Upper lobe of left lung (tissue), 6 donors: ENCODE results near the gene CTSE. TPM values are rescaled to one million over a fixed set of nuclear protein-coding genes. Genes with fewer than 3 reads are reported as not detected.

Experiments
- ATAC-seq, 2 donors: fragments of 200-7000 bp; cut with Tn5 transposase; one replicate each; pipeline ENCODE4 v1.9.1; 2022; ENCODE audit warnings: mild to moderate bottlenecking in 2 of 2, moderate library complexity in 2 of 2; ENCODE audit not compliant: low FRiP score in 2 of 2
- DNase-seq, 2 donors: peaks; one replicate each; pipeline ENCODE4 v3.0.0-alpha.2; 2019 to 2020
- H3K27ac ChIP-seq, 4 donors: fragments of 200-600 bp; sonication (generic); one replicate each; pipeline ENCODE4 v1.5.1; 2016 to 2019
- H3K27me3 ChIP-seq, 4 donors: fragments of 200-600 bp; sonication (generic); one replicate each; pipeline ENCODE4 v1.5.1; 2017 to 2019
- H3K36me3 ChIP-seq, 4 donors: fragments of 200-600 bp; sonication (generic); one replicate each; pipeline ENCODE4 v1.5.1; 2016 to 2019
- H3K4me1 ChIP-seq, 4 donors: fragments of 200-600 bp; sonication (generic); one replicate each; pipeline ENCODE4 v1.5.1; 2018 to 2019
- H3K4me3 ChIP-seq, 4 donors: fragments of 200-600 bp; sonication (generic); one replicate each; pipeline ENCODE4 v1.5.1; 2017 to 2019; ENCODE audit warnings: mild to moderate bottlenecking in 2 of 4, moderate library complexity in 1 of 4
- H3K9me3 ChIP-seq, 4 donors: fragments of 200-600 bp; sonication (generic); one replicate each; pipeline ENCODE4 v1.5.1; 2018 to 2019
- CTCF ChIP-seq, 6 experiments: fragments of 450-650 bp in 4 of 6; fragments of 200-600 bp in 2 of 6; sonication (generic) in 2 of 6; IDR thresholded peaks; one replicate each; pipeline ENCODE4 v1.5.1; 2016 to 2019; ENCODE audit warnings: antibody characterized with exemption in 6 of 6
- EP300 ChIP-seq, 4 donors: sonication (generic); formaldehyde crosslinking; IDR thresholded peaks; one replicate each; pipeline ENCODE4 v1.5.1; 2017; ENCODE audit warnings: antibody characterized with exemption in 4 of 4, control low read depth in 2 of 4
- POLR2A ChIP-seq, 4 donors: fragments of 450-650 bp; IDR thresholded peaks; one replicate each; pipeline ENCODE4 v1.5.1; 2016 to 2017; ENCODE audit warnings: antibody characterized with exemption in 4 of 4, mild to moderate bottlenecking in 2 of 4
- POLR2AphosphoS5 ChIP-seq, 2 donors: sonication (generic); formaldehyde crosslinking; IDR thresholded peaks; one replicate each; pipeline ENCODE4 v1.5.1; 2017; ENCODE audit warnings: antibody characterized with exemption in 2 of 2
- WGBS, 2 donors: methylation state at CpG; one replicate each; pipeline ENCODE4 v1.1.5; 2017 to 2018; 5-methylcytosine and 5-hydroxymethylcytosine counted together
- total RNA-seq, 6 donors: library from RNA; depleted of rRNA in 4 of 6; stranded (reverse); fragments of >200 nt in 4 of 6; gene quantifications; one replicate each; pipeline versions ENCODE4 v1.1.0 to v1.2.1, GENCODE V29; 2016 to 2021
- donor health status: DM: no; HTN: no; CAD: no; lungs with moderate emphysema.
- donor health status: DM: no; HTN: yes; CAD: no; lungs with severe emphysema.

CTSE gene
- total RNA-seq, 6 donors from 2014 or later: 34.6 to 132 (median 106) TPM

DNA sequence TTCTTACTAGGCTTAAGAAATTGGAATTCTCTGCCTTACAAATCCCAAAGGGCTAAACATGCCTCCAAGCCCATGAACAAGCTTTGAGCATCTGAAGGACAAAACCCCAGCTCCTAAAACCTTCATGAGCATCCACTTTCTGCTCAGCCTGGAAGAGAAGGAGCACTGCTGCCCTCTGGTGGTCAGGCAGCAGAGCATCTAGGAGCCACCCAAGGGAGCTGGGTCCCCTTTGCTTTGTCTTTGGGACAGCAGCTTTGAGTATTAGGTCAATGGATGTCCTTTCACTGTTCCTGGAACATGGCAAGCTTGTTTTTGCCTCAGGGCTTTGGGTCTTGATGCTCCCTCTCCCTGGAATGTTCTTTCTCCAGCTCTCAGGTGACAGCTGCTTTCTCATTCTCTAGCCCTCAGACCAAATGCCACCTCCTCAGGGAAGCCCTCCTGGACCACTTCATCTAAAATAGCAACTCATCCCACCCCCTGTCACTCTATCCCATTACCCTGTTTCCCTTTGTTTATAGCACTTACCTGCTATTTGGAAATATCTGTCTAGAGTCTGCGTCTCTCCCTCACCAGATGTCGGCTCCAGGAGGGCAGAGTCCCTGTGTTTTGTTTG, 46.2 kb downstream of the CTSE start:
- 97 to 100% methylated on average over 2 of the region's 2 CpGs for WGBS, 2 donors
- no peak overlapping the region for H3K27ac ChIP-seq
- H3K27me3 ChIP-seq: no peaks in the 10 kb centered on the region
- H3K36me3 ChIP-seq: no peaks in the 10 kb centered on the region
- no peak overlapping the region for H3K4me3 ChIP-seq
- DNase-seq (peak in 1 of 2 donors; percentile 71), ATAC-seq (peak; percentile 60 to 84)
- H3K9me3 ChIP-seq: no peaks in the 10 kb centered on the region
- TF ChIP-seq POLR2AphosphoS5 (IDR thresholded peaks at IDR 0.05): no peak
- peak; percentile 87 to 95 (median 90) for TF ChIP-seq CTCF (IDR thresholded peaks at IDR 0.05)
- TF ChIP-seq EP300 (IDR thresholded peaks at IDR 0.05): no peak
- TF ChIP-seq POLR2A (IDR thresholded peaks at IDR 0.05): no peak
- H3K4me1 ChIP-seq: peaks cover 0 to 15% (median 5%) of the 10 kb centered on the region in 4 donors

- peaks cover 0 to 15% (median 5%) of the 10 kb centered on the region in 4 donors for H3K4me1 ChIP-seq
- H3K27ac ChIP-seq: peak overlapping the region in 1 of 4 donors; percentile 7
- no peaks in the 10 kb centered on the region for H3K36me3 ChIP-seq
- TF ChIP-seq EP300 (IDR thresholded peaks at IDR 0.05) (no peak), POLR2AphosphoS5 (IDR thresholded peaks at IDR 0.05) (no peak), POLR2A (IDR thresholded peaks at IDR 0.05) (no peak), CTCF (IDR thresholded peaks at IDR 0.05) (no peak)
- 69 to 77% methylated on average over 8 of the region's 8 CpGs for WGBS, 2 donors
- no peak overlapping the region for H3K4me3 ChIP-seq
- no peaks in the 10 kb centered on the region for H3K9me3 ChIP-seq
- DNase-seq: no peak
- ATAC-seq: no peak
- H3K27me3 ChIP-seq: no peaks in the 10 kb centered on the region
These were observed 46.8 kb downstream of the CTSE start for GRCh38 chr1:205976708-205977401.

DNA sequence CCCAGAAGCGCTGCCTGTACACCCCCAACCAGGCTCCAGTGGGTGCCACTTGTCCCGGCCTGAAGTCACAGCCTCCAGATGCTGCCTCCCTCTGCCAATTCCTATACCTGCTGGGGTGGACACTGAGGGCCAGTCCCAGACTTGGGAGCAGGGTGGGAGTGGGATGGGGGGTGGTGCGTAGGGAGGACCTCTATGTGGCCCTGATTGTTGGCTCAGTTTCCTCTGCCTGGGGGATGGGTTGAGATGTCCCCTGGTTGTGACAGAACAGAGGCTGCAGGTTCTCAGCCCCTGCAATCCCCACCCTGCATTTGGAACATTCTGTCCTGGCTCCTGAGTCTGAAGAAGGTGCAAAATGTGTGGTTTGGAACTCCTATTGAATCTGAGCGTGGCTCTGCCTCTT, 47.7 kb downstream of the CTSE start:
- Histone ChIP-seq H3K27me3 (no peaks in the 10 kb centered on the region), H3K4me3 (no peak overlapping the region), H3K27ac (no peak overlapping the region), H3K4me1 (peaks cover 0 to 15% (median 5%) of the 10 kb centered on the region in 4 donors), H3K36me3 (no peaks in the 10 kb centered on the region), H3K9me3 (no peaks in the 10 kb centered on the region)
- 91 to 92% methylated on average over 3 to 4 of the region's 4 CpGs for WGBS, 2 donors
- ATAC-seq (no peak), DNase-seq (no peak)
- TF ChIP-seq EP300 (IDR thresholded peaks at IDR 0.05): peak in 1 of 4 donors; percentile 32
- no peak for TF ChIP-seq POLR2A (IDR thresholded peaks at IDR 0.05)
- no peak for TF ChIP-seq CTCF (IDR thresholded peaks at IDR 0.05)
- TF ChIP-seq POLR2AphosphoS5 (IDR thresholded peaks at IDR 0.05): no peak

GRCh38 chr1:205975387-205975998, 48.2 kb downstream of the CTSE start:
- H3K27ac ChIP-seq: no peak overlapping the region
- H3K27me3 ChIP-seq: no peaks in the 10 kb centered on the region
- no peaks in the 10 kb centered on the region for H3K36me3 ChIP-seq
- H3K9me3 ChIP-seq: no peaks in the 10 kb centered on the region
- no peak overlapping the region for H3K4me3 ChIP-seq
- WGBS, 2 donors: 84 to 88% methylated on average over 6 to 15 of the region's 15 CpGs
- ATAC-seq (no peak), DNase-seq (peak in 1 of 2 donors; percentile 65)
- peaks cover 0 to 15% (median 5%) of the 10 kb centered on the region in 4 donors for H3K4me1 ChIP-seq
- TF ChIP-seq CTCF (IDR thresholded peaks at IDR 0.05): no peak
- TF ChIP-seq EP300 (IDR thresholded peaks at IDR 0.05): no peak
- no peak for TF ChIP-seq POLR2AphosphoS5 (IDR thresholded peaks at IDR 0.05)
- no peak for TF ChIP-seq POLR2A (IDR thresholded peaks at IDR 0.05)
